Stimulated activated CD4-positive, alpha-beta T cell treated with anti-CD3 and anti-CD28 coated beads, TNF-alpha, amount 100 ng/mL, for 4 hours (primary cell): ENCODE results near the gene DBF4B.

Source experiments
- DNase-seq, 3 experiments: peaks; one replicate each; pipeline ENCODE4 v3.0.0-alpha.2; 2020; ENCODE audit warnings: low read depth in 3 of 3

The DBF4B gene

GRCh38 chr17:44759086-44759915, 50.8 kb downstream of the DBF4B start:
- DNase-seq: no peak

GRCh38 chr17:44759916-44760243, 51.4 kb downstream of the DBF4B start:
- no peak for DNase-seq

GRCh38 chr17:44760474-44761308, 52.2 kb downstream of the DBF4B start:
- no peak for DNase-seq

GRCh38 chr17:44761932-44762810, 53.7 kb downstream of the DBF4B start:
- DNase-seq: no peak

GRCh38 chr17:44763170-44763569, 54.7 kb downstream of the DBF4B start:
- DNase-seq: no peak

- DNase-seq: no peak
Observed at GRCh38 chr17:44765965-44766364, 57.5 kb downstream of the DBF4B start.

- no peak for DNase-seq
Observed at GRCh38 chr17:44766409-44767038, 58.1 kb downstream of the DBF4B start.

GRCh38 chr17:44767493-44767892, 59.0 kb downstream of the DBF4B start:
- no peak for DNase-seq

GRCh38 chr17:44768505-44769142, 60.2 kb downstream of the DBF4B start:
- no peak for DNase-seq

- DNase-seq: no peak
Observed at GRCh38 chr17:44769230-44769629, 60.8 kb downstream of the DBF4B start.

- DNase-seq: no peak
Observed at GRCh38 chr17:44769647-44770084, 61.2 kb downstream of the DBF4B start.

- DNase-seq: no peak
Observed at GRCh38 chr17:44770166-44770925, 61.9 kb downstream of the DBF4B start.

GRCh38 chr17:44772308-44773045, 64.0 kb downstream of the DBF4B start:
- no peak for DNase-seq

GRCh38 chr17:44773140-44773539, 64.7 kb downstream of the DBF4B start:
- DNase-seq: no peak

GRCh38 chr17:44774271-44775135, 66.0 kb downstream of the DBF4B start:
- peak; percentile 74 to 82 (median 78) for DNase-seq

- DNase-seq: peak; percentile 95 to 97 (median 96)
Observed at GRCh38 chr17:44775136-44775837, 66.8 kb downstream of the DBF4B start.

GRCh38 chr17:44775838-44776621, 67.6 kb downstream of the DBF4B start:
- DNase-seq: no peak
